ENCODE data around the gene SERPINA3.
"Not testable (repeated sequence)": the region's sequence is repeated elsewhere in the genome, so short reads cannot be mapped to it uniquely, and the experiment has no call there.

SERPINA3 gene

GRCh38 chr14:94612174-94612573 is at the start of gene SERPINA3:
Gene SERPINA3, plus strand, starts transcription at chr14:94612391. Its CDS starts 2,051 bp downstream, at chr14:94614442.
- in situ Hi-C loops (cut with HindIII; ENCODE audit: low sequenced_read_pairs) = no loop called here

GRCh38 chr14:94562941-94563883 is 49.0 kb upstream of the SERPINA3 start:
- in situ Hi-C loops (cut with HindIII; ENCODE audit: low sequenced_read_pairs) = no loop called here

GRCh38 chr14:94564381-94564780 is 47.8 kb upstream of the SERPINA3 start:
- in situ Hi-C loops (cut with HindIII; ENCODE audit: low sequenced_read_pairs) = no loop called here

- in situ Hi-C loops (cut with HindIII; ENCODE audit: low sequenced_read_pairs) = no loop called here
These were observed 44.0 kb upstream of the SERPINA3 start for GRCh38 chr14:94568186-94568585.

GRCh38 chr14:94569381-94570001 is 42.7 kb upstream of the SERPINA3 start:
- in situ Hi-C loops (cut with HindIII; ENCODE audit: low sequenced_read_pairs) = no loop called here

- in situ Hi-C loops (cut with HindIII; ENCODE audit: low sequenced_read_pairs) = no loop called here
These were observed 42.2 kb upstream of the SERPINA3 start for GRCh38 chr14:94570002-94570400.

GRCh38 chr14:94570440-94570839 is 41.8 kb upstream of the SERPINA3 start:
- in situ Hi-C loops (cut with HindIII; ENCODE audit: low sequenced_read_pairs) = no loop called here

- in situ Hi-C loops (cut with HindIII; ENCODE audit: low sequenced_read_pairs) = no loop called here
These were observed 40.8 kb upstream of the SERPINA3 start for GRCh38 chr14:94571395-94571794.

- in situ Hi-C loops (cut with HindIII; ENCODE audit: low sequenced_read_pairs) = no loop called here
These were observed 40.2 kb upstream of the SERPINA3 start for GRCh38 chr14:94571950-94572349.

- in situ Hi-C loops (cut with HindIII; ENCODE audit: low sequenced_read_pairs) = no loop called here
These were observed 39.4 kb upstream of the SERPINA3 start for GRCh38 chr14:94572637-94573303.

- in situ Hi-C loops (cut with HindIII; ENCODE audit: low sequenced_read_pairs) = no loop called here
These were observed 38.5 kb upstream of the SERPINA3 start for GRCh38 chr14:94573475-94574277.

- in situ Hi-C loops (cut with HindIII; ENCODE audit: low sequenced_read_pairs) = no loop called here
These were observed 37.9 kb upstream of the SERPINA3 start for GRCh38 chr14:94574336-94574735.

GRCh38 chr14:94575730-94576585 is 36.2 kb upstream of the SERPINA3 start:
- in situ Hi-C loops (cut with HindIII; ENCODE audit: low sequenced_read_pairs) = no loop called here

- in situ Hi-C loops (cut with HindIII; ENCODE audit: low sequenced_read_pairs) = not testable (repeated sequence)
These were observed 34.7 kb upstream of the SERPINA3 start for GRCh38 chr14:94577472-94577871.

GRCh38 chr14:94578712-94579111 is 33.5 kb upstream of the SERPINA3 start:
- in situ Hi-C loops (cut with HindIII; ENCODE audit: low sequenced_read_pairs) = no loop called here

GRCh38 chr14:94581127-94581999 is 30.8 kb upstream of the SERPINA3 start, which contains the start of gene SERPINA5:
Gene SERPINA5, plus strand, starts transcription at chr14:94581426. Its CDS starts 5,937 bp downstream, at chr14:94587363.
- in situ Hi-C loops (cut with HindIII; ENCODE audit: low sequenced_read_pairs) = no loop called here

- in situ Hi-C loops (cut with HindIII; ENCODE audit: low sequenced_read_pairs) = no loop called here
These were observed 29.9 kb upstream of the SERPINA3 start for GRCh38 chr14:94582199-94582750.

GRCh38 chr14:94582851-94583250 is 29.3 kb upstream of the SERPINA3 start:
- in situ Hi-C loops (cut with HindIII; ENCODE audit: low sequenced_read_pairs) = no loop called here

All from DLD1 (cell line).